Osteoblast (primary cell): ENCODE results near the gene PLBD2. TPM values are rescaled to one million over a fixed set of nuclear protein-coding genes. Genes with fewer than 3 reads are reported as not detected.
A peak's percentile ranks its signal among the peaks of the same experiment; 100 is the strongest.

Experiments used
- DNase-seq: peaks from one replicate; pipeline ENCODE4 v3.0.0; 2011; ENCODE audit warnings: low spot score, mixed read lengths; ENCODE audit not compliant: insufficient read length; ENCODE audit errors: missing footprints
- H2AFZ ChIP-seq: 2 replicates; pipeline ENCODE4 v1.6.0; 2011; ENCODE audit warnings: mild to moderate bottlenecking, low read length
- H3K27ac ChIP-seq: 2 replicates; pipeline ENCODE4 v1.5.1; 2011; ENCODE audit warnings: mild to moderate bottlenecking, low read depth, low read length, moderate library complexity
- H3K27me3 ChIP-seq: 2 replicates; pipeline ENCODE4 v1.6.0; 2012; ENCODE audit warnings: mild to moderate bottlenecking, control low read depth, inconsistent platforms, low read length, moderate library complexity; ENCODE audit not compliant: insufficient read depth
- H3K36me3 ChIP-seq: 2 replicates; pipeline ENCODE4 v1.5.1; 2011; ENCODE audit warnings: mild to moderate bottlenecking, low read length, control low read depth, moderate library complexity; ENCODE audit not compliant: insufficient read depth
- H3K4me1 ChIP-seq: 2 replicates; pipeline ENCODE4 v1.5.1; 2011; ENCODE audit warnings: mild to moderate bottlenecking, low read length, control low read depth, moderate library complexity; ENCODE audit not compliant: insufficient read depth
- H3K4me2 ChIP-seq: 2 replicates; pipeline ENCODE4 v1.6.0; 2011; ENCODE audit warnings: mild to moderate bottlenecking, low read length; ENCODE audit not compliant: insufficient read depth
- H3K4me3 ChIP-seq: fragments of 200-600 bp; sonication (generic); 3 replicates; pipeline ENCODE4 v1.5.1; 2012; ENCODE audit warnings: mild to moderate bottlenecking, low read length, inconsistent platforms; ENCODE audit not compliant: insufficient read depth
- H3K79me2 ChIP-seq: 2 replicates; pipeline ENCODE4 v1.6.0; 2012; ENCODE audit warnings: mild to moderate bottlenecking, low read length, control low read depth, inconsistent platforms; ENCODE audit not compliant: insufficient read depth
- H3K9me3 ChIP-seq: 2 replicates; pipeline ENCODE4 v1.5.1; 2011; ENCODE audit warnings: low read depth, low read length, control low read depth
- H4K20me1 ChIP-seq: 2 replicates; pipeline ENCODE4 v1.6.0; 2012; ENCODE audit warnings: mild to moderate bottlenecking, low read length, control low read depth; ENCODE audit not compliant: insufficient read depth
- total RNA-seq: library from RNA; depleted of rRNA; stranded (reverse); fragments of >200 nt; gene quantifications from 2 replicates; pipeline ENCODE4 v1.2.3, GENCODE V29; 2012
- TF ChIP-seq, protein P1 (sequence below): IDR thresholded peaks from 2 replicates; pipeline ENCODE4 v1.5.1; 2011; ENCODE audit warnings: mild to moderate bottlenecking, low read depth, low read length, moderate library complexity; ENCODE audit errors: extremely low read depth

Gene PLBD2
- total RNA-seq, 1 donor, result 69.1 TPM

DNA sequence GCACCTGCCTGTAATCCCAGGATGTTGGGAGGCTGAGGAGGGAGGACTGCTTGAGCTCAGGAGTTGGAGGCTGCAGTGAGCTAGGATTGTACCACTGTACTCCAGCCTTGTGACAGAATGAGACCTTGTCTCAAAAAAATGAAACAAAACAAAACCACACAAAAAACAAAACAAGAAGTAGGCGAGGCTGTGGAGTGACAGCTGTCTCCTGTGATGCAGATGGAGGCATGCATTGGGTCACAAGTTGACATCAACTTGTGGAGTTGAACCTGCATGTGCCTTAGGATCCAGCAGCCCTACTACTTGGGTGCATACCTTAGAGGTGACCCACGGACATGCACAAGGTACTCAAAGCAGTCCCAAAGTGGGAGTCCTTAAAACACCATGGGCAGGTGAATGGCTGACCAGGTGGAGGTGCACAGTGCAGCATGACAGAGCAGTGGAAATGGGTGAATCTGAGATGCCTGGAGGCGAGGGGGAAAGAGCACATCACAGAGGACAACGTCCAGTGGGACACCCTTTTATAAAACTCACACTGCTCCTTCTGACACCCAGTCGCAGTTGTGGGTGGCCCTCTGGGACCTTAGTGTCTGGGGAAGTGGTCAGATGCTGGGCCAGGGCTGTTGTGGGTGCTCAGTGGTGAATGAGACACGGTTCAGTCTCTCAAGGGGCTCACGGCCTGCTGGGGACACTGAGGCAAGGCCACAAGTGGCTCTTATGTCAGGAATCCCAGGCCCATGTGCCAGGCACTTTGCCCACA is 12.7 kb downstream of the PLBD2 start:
- Histone ChIP-seq H2AFZ (no peak overlapping the region), H3K4me2 (no peak overlapping the region), H3K27ac (no peak overlapping the region), H3K9me3 (no peaks in the 10 kb centered on the region), H3K36me3 (peaks cover 23% of the 10 kb centered on the region), H4K20me1 (peaks cover 10% of the 10 kb centered on the region), H3K4me1 (no peaks in the 10 kb centered on the region), H3K4me3 (no peak overlapping the region), H3K27me3 (no peaks in the 10 kb centered on the region), H3K79me2 (peaks cover 17% of the 10 kb centered on the region)
- TF ChIP-seq, protein P1, sequence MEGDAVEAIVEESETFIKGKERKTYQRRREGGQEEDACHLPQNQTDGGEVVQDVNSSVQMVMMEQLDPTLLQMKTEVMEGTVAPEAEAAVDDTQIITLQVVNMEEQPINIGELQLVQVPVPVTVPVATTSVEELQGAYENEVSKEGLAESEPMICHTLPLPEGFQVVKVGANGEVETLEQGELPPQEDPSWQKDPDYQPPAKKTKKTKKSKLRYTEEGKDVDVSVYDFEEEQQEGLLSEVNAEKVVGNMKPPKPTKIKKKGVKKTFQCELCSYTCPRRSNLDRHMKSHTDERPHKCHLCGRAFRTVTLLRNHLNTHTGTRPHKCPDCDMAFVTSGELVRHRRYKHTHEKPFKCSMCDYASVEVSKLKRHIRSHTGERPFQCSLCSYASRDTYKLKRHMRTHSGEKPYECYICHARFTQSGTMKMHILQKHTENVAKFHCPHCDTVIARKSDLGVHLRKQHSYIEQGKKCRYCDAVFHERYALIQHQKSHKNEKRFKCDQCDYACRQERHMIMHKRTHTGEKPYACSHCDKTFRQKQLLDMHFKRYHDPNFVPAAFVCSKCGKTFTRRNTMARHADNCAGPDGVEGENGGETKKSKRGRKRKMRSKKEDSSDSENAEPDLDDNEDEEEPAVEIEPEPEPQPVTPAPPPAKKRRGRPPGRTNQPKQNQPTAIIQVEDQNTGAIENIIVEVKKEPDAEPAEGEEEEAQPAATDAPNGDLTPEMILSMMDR, result no peak
- peak; percentile 48 for DNase-seq

DNA sequence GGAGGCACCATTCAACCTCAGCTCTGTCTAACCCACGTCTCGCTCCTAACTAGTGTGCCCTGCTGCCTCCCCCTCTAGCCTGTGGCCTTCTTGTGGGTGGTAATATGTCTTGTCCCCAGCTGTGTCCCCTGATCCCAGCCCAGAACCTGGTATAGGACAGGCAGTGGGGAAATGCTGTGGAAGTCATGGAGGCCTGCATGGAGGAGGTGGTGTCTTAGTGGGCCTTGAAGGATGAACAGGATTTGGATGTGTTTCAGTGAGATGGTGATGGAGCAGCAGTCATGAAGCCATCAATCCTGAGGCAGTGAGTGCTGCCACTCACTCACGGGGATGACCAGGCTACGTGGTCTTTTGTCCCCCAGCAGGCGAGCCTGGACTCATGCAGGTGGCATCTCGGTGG is 13.4 kb downstream of the PLBD2 start:
- H3K4me3 ChIP-seq, result no peak overlapping the region
- H3K79me2 ChIP-seq, result peaks cover 13% of the 10 kb centered on the region
- peaks cover 23% of the 10 kb centered on the region for H3K36me3 ChIP-seq
- no peak overlapping the region for H2AFZ ChIP-seq
- no peaks in the 10 kb centered on the region for H3K27me3 ChIP-seq
- no peaks in the 10 kb centered on the region for H3K9me3 ChIP-seq
- no peak overlapping the region for H3K4me2 ChIP-seq
- no peak overlapping the region for H3K27ac ChIP-seq
- H3K4me1 ChIP-seq, result no peaks in the 10 kb centered on the region
- TF ChIP-seq, protein P1, result no peak
- H4K20me1 ChIP-seq, result peaks cover 7% of the 10 kb centered on the region
- DNase-seq, result peak; percentile 55

DNA sequence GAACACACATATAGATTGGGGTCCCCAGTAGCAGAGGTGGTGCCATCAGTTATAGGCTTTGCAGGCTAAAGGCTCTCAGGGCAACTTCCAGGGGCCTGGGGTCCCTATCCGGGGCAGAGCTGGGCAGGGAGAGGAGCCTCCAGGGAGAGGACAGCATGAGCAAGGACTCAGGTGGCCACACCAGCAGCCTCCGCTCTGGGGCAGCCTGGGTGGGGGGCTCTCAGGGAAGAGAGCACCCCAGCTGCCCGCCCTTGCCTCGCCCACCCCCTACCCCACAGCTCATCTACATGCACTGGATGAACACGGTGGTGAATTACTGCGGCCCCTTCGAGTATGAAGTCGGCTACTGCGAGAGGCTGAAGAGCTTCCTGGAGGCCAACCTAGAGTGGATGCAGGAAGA is 14.0 kb downstream of the PLBD2 start:
- no peak for DNase-seq
- Histone ChIP-seq H3K27me3 (no peaks in the 10 kb centered on the region), H3K79me2 (peaks cover 13% of the 10 kb centered on the region), H3K4me3 (no peak overlapping the region), H3K4me1 (no peaks in the 10 kb centered on the region), H3K4me2 (no peak overlapping the region), H4K20me1 (peaks cover 7% of the 10 kb centered on the region), H3K36me3 (peaks cover 28% of the 10 kb centered on the region), H3K27ac (no peak overlapping the region), H3K9me3 (no peaks in the 10 kb centered on the region), H2AFZ (no peak overlapping the region)
- TF ChIP-seq, protein P1, result no peak

GRCh38 chr12:113373440-113373839 is 15.1 kb downstream of the PLBD2 start:
- H3K4me3 ChIP-seq, result no peak overlapping the region
- H4K20me1 ChIP-seq, result peaks cover 7% of the 10 kb centered on the region
- TF ChIP-seq, protein P1, result no peak
- H3K79me2 ChIP-seq, result peaks cover 8% of the 10 kb centered on the region
- H3K27ac ChIP-seq, result no peak overlapping the region
- H3K27me3 ChIP-seq, result no peaks in the 10 kb centered on the region
- no peak overlapping the region for H3K4me2 ChIP-seq
- H3K9me3 ChIP-seq, result no peaks in the 10 kb centered on the region
- DNase-seq, result no peak
- no peak overlapping the region for H2AFZ ChIP-seq
- no peaks in the 10 kb centered on the region for H3K4me1 ChIP-seq
- peaks cover 30% of the 10 kb centered on the region for H3K36me3 ChIP-seq
